ENCODE results near the gene LRRN2.

The LRRN2 gene

DNA sequence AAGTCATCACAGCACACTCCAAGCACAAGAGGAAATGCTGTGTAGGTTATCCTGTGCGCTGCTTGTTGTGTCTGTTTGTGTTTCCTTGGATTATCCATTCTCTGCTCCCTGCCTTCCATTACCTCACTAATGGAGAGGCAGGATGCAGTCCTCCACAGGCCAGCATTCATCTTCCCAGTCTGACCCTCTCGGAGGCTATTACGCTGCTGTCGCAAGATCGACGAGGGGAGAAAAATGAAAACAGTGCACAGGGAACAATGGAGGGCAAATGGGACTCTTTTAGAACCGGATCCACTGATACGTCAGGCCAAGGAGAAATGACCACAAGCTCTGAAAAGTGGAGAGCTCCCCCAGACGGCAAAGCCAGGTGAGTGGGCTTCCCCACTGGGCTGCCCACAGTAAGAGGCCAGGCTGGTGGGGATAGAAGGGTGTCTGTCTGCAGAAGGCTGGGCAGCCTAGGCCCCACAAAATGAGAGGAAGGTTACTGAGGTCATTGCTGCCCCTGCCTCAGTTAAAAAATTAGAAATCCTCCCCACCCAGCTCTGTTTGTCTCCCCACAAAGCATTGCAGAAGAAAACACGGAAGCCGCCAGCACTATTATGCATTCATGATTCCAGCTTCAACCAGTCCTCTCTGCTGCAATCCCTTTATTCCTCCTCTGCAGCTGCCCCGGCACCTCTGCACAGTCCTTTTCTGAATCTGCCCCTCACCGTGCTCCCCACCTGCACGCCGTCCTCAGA is 21.7 kb downstream of the LRRN2 start:
- TF ChIP-seq NFIC (IDR thresholded peaks at IDR 0.05), result no peak
- TF ChIP-seq EGR1 (IDR thresholded peaks at IDR 0.05), result no peak
- no peak for TF ChIP-seq YY1 (IDR thresholded peaks at IDR 0.05; ENCODE audit: low read depth)
- TF ChIP-seq TCF12 (IDR thresholded peaks at IDR 0.05; ENCODE audit: low read depth), result no peak
- TF ChIP-seq RAD21 (IDR thresholded peaks at IDR 0.05; ENCODE audit: low read depth), result no peak
- TF ChIP-seq ZBTB7A (IDR thresholded peaks at IDR 0.05; ENCODE audit: low read depth), result no peak
- TF ChIP-seq, protein P1, sequence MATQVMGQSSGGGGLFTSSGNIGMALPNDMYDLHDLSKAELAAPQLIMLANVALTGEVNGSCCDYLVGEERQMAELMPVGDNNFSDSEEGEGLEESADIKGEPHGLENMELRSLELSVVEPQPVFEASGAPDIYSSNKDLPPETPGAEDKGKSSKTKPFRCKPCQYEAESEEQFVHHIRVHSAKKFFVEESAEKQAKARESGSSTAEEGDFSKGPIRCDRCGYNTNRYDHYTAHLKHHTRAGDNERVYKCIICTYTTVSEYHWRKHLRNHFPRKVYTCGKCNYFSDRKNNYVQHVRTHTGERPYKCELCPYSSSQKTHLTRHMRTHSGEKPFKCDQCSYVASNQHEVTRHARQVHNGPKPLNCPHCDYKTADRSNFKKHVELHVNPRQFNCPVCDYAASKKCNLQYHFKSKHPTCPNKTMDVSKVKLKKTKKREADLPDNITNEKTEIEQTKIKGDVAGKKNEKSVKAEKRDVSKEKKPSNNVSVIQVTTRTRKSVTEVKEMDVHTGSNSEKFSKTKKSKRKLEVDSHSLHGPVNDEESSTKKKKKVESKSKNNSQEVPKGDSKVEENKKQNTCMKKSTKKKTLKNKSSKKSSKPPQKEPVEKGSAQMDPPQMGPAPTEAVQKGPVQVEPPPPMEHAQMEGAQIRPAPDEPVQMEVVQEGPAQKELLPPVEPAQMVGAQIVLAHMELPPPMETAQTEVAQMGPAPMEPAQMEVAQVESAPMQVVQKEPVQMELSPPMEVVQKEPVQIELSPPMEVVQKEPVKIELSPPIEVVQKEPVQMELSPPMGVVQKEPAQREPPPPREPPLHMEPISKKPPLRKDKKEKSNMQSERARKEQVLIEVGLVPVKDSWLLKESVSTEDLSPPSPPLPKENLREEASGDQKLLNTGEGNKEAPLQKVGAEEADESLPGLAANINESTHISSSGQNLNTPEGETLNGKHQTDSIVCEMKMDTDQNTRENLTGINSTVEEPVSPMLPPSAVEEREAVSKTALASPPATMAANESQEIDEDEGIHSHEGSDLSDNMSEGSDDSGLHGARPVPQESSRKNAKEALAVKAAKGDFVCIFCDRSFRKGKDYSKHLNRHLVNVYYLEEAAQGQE (IDR thresholded peaks at IDR 0.05; ENCODE audit: low read depth), result no peak
- no peak for TF ChIP-seq FOXM1 (IDR thresholded peaks at IDR 0.05; ENCODE audit: borderline replicate concordance, low read depth)
- no peak for TF ChIP-seq EP300 (IDR thresholded peaks at IDR 0.05; ENCODE audit: borderline replicate concordance)

DNA sequence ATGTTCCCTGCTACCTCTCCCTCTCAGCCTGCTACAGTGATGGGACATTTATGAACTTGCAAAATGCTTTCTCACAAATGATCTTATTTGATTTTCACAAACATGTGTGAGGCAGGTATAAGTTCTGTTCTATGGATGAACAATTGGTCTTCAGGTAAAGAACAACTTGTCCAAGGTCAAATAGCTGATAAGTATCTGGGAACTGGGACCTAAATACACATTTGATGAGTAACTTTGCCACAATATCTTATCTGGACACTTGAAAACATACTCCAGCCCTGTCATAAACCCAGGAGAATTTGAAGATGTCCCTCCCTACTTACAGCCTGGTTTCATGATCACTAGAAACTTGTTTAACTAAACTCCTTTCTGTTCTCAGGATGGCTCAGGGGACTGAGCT is 23.0 kb downstream of the LRRN2 start:
- TF ChIP-seq FOXM1 (IDR thresholded peaks at IDR 0.05; ENCODE audit: borderline replicate concordance, low read depth) (no peak), NFIC (IDR thresholded peaks at IDR 0.05) (no peak), YY1 (IDR thresholded peaks at IDR 0.05; ENCODE audit: low read depth) (no peak), EP300 (IDR thresholded peaks at IDR 0.05; ENCODE audit: borderline replicate concordance) (no peak), EGR1 (IDR thresholded peaks at IDR 0.05) (no peak), CEBPB (IDR thresholded peaks at IDR 0.05) (no peak), TCF12 (IDR thresholded peaks at IDR 0.05; ENCODE audit: low read depth) (no peak), TAF1 (IDR thresholded peaks at IDR 0.05; ENCODE audit: low read depth) (no peak), RAD21 (IDR thresholded peaks at IDR 0.05; ENCODE audit: low read depth) (no peak), CREB1 (IDR thresholded peaks at IDR 0.05; ENCODE audit: low read depth) (no peak), TEAD4 (IDR thresholded peaks at IDR 0.05) (no peak), ZBTB7A (IDR thresholded peaks at IDR 0.05; ENCODE audit: low read depth) (no peak)
- TF ChIP-seq, protein P2, sequence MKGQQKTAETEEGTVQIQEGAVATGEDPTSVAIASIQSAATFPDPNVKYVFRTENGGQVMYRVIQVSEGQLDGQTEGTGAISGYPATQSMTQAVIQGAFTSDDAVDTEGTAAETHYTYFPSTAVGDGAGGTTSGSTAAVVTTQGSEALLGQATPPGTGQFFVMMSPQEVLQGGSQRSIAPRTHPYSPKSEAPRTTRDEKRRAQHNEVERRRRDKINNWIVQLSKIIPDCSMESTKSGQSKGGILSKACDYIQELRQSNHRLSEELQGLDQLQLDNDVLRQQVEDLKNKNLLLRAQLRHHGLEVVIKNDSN (IDR thresholded peaks at IDR 0.05), result no peak
- TF ChIP-seq, protein P1 (IDR thresholded peaks at IDR 0.05; ENCODE audit: low read depth), result no peak
- TF ChIP-seq, protein P3, sequence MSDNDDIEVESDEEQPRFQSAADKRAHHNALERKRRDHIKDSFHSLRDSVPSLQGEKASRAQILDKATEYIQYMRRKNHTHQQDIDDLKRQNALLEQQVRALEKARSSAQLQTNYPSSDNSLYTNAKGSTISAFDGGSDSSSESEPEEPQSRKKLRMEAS (IDR thresholded peaks at IDR 0.05), result no peak

DNA sequence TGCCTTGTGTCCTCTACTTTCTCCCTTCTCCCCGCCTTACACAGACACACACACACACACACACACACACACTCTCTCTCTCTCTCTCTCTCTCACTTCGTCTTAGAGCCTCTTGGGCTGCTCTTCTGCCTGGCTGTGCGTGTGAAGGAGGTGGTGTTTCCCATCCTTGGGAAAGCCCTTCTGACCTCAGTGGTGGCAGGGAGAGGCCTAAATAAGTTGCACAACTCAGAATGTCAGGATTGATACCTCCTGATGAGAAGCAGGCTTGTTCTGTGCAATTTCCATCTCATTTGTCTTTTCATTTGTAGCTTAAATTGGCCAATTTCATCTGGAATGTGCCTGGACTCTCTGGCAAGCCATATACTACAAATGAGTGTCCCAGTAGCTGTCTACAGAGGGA is 25.0 kb downstream of the LRRN2 start:
- TF ChIP-seq NFIC (IDR thresholded peaks at IDR 0.05) (no peak), RAD21 (IDR thresholded peaks at IDR 0.05; ENCODE audit: low read depth) (no peak), TCF12 (IDR thresholded peaks at IDR 0.05; ENCODE audit: low read depth) (no peak), YY1 (IDR thresholded peaks at IDR 0.05; ENCODE audit: low read depth) (no peak), ZBTB7A (IDR thresholded peaks at IDR 0.05; ENCODE audit: low read depth) (no peak), CREB1 (IDR thresholded peaks at IDR 0.05; ENCODE audit: low read depth) (no peak)

DNA sequence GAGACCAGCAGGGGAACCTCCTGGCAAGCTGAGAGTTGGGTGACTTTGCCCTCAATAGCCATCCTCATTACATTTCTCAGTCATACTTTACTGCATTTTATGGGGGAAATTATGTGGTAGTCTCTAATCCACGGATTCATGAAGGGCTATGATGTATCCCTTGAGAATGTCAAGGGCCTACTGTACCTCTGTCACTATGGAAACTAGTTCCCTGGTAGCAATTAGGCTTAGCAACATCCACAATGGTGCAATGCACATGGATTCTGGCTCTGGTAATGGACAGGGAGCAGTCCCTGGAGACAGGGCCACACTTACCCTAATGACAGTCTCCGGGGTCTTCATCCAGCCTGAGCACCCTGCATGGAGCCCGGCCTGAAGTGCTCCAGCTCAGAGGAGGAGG is 26.5 kb downstream of the LRRN2 start:
- no peak for TF ChIP-seq TEAD4 (IDR thresholded peaks at IDR 0.05)
- no peak for TF ChIP-seq ZBTB7A (IDR thresholded peaks at IDR 0.05; ENCODE audit: low read depth)
- TF ChIP-seq EGR1 (IDR thresholded peaks at IDR 0.05), result no peak
- TF ChIP-seq FOXM1 (IDR thresholded peaks at IDR 0.05; ENCODE audit: borderline replicate concordance, low read depth), result no peak
- TF ChIP-seq, protein P1 (IDR thresholded peaks at IDR 0.05; ENCODE audit: low read depth), result no peak
- TF ChIP-seq, protein P3 (IDR thresholded peaks at IDR 0.05), result no peak
- TF ChIP-seq TAF1 (IDR thresholded peaks at IDR 0.05; ENCODE audit: low read depth), result no peak
- TF ChIP-seq RAD21 (IDR thresholded peaks at IDR 0.05; ENCODE audit: low read depth), result no peak
- TF ChIP-seq, protein P2 (IDR thresholded peaks at IDR 0.05), result no peak
- no peak for TF ChIP-seq CEBPB (IDR thresholded peaks at IDR 0.05)

Data from Ishikawa (cell line).